NCI-H345 treated with DMSO at 0.1 percent for 48 hours (cell line): ENCODE results near the gene CCDC148.
"Not testable (repeated sequence)": the region's sequence is repeated elsewhere in the genome, so short reads cannot be mapped to it uniquely, and the experiment has no call there.

Experiments used
- DNase-seq: peaks from one replicate; lab custom pipeline; 2025; ENCODE audit not compliant: unreplicated experiment; lab: John Stamatoyannopoulos, UW

The CCDC148 gene

DNA sequence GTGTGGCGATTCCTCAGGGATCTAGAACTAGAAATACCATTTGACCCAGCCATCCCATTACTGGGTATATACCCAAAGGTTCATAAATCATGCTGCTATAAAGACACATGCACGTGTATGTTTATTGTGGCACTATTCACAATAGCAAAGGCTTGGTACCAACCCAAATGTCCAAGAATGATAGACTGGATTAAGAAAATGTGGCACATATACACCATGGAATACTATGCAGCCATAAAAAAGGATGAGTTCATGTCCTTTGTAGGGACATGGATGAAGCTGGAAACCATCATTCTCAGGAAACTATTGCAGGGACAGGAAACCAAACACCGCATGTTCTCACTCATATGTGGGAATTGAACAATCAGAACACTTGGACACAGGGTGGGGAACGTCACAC is 17.5 kb downstream of the CCDC148 start:
- not testable (repeated sequence) for DNase-seq

DNA sequence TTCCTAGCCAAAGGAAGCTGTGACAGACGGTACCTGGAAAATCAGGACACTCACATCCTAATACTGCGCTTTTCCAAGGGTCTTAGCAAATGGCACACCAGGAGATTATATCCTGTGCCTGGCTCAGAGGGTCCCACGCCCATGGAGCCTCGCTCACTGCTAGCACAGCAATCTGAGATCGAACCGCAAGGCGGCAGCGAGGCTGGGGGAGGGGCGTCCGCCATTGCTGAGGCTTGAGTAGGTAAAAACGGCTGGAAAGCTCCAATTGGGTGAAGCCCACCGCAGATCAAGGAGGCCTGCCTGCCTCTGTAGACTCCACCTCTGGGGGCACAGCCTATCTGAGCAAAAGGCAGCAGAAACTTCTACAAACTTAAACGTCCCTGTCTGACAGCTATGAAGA is 22.8 kb downstream of the CCDC148 start:
- not testable (repeated sequence) for DNase-seq

DNA sequence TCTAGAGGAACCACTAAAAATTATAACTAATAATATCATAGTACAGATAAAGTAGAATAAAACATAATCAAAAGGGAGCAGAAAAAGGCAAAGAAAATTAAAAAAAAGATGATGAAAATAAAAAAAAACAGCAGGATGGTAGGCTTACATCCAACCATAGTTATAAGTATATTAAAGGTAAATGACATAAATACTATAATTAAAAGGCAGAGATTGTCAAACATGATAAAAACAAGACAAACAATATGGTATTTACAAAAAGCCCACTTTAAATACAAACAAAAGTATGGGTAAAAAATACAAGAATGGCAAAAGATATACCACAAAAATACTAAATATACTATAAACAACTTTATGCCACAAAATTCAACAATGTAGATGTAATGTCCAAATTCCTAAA is 24.4 kb downstream of the CCDC148 start:
- DNase-seq: no peak

GRCh38 chr2:158414538-158414937 is 42.0 kb downstream of the CCDC148 start:
- DNase-seq: no peak

DNA sequence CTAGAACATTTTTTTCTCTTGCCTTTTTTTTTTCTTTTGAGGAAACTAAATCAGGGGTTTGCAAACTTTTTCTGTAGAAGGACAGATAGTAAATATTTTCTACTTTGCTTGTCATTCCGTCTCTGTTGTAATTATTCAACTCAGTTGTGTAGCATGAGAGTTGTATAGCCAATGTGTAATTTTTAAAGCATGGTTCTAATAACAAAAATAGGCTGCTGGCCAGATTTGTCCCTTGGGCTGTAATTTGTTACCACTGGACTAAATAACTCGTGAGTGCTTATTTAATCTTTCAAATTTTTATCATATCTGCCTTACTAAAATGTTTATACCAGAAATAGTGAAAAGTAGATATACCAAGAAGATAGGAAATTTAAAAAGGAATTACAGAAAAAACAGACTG is 43.0 kb downstream of the CCDC148 start:
- DNase-seq: no peak

GRCh38 chr2:158412206-158412605 is 44.3 kb downstream of the CCDC148 start:
- no peak for DNase-seq

DNA sequence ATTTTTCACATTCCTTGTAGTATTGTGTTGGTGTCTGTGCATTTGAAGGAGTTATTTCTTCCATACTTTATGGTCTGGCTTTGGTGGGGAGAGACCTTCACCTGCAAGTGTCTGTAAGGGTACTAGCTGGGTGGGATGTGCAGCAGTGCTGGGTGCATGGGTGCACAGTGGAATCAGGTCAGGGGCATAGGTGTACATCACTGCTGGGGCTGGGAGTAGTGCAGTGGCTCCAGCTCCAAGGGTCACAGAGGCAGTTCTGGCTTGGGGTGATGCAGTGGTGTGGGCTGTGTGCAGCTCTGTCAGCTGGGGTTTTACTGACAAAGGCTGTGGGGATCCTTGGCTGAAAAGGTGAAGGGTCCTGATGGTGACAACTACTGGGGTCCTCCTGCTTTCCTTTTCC is 44.8 kb downstream of the CCDC148 start:
- DNase-seq: no peak

DNA sequence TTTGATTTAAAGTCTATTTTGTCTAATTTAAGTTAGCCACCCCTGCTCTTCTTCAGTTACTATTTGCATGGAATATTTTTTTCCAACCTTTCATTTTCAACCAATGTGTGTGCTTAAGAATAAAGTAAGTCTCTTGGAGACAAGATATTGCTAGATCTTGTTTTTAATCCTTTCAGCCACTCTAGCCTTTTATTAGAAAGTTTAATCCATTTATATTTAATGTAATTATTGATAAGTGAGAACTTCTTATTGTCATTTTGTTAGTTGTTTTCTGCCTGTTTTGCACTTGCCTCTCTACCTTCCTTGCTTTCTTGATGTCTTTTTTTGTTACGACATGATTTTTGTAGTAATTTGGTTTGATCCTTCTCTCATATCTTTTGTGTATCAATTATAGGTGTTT is 46.4 kb downstream of the CCDC148 start:
- DNase-seq: no peak

DNA sequence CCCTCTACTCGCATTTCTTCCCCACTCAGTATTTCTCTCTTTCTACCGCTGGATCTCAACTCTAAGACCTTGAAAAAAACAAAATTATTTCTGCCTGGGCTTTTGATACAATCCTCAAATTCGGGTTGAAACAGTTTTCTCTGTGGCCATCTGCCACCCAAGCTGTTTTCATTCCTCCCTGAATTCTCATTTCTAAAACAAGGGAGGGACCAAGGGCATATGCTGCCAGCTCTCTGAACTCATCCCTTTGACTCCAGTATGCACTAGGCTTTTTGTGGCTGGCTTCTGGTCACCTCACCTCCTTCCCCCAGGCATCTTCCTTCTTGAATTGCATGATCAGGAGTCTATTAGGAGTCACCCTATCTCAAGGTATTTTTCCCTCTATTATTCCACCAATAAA is 49.5 kb downstream of the CCDC148 start:
- DNase-seq: no peak

GRCh38 chr2:158405341-158405740 is 51.2 kb downstream of the CCDC148 start:
- no peak for DNase-seq

DNA sequence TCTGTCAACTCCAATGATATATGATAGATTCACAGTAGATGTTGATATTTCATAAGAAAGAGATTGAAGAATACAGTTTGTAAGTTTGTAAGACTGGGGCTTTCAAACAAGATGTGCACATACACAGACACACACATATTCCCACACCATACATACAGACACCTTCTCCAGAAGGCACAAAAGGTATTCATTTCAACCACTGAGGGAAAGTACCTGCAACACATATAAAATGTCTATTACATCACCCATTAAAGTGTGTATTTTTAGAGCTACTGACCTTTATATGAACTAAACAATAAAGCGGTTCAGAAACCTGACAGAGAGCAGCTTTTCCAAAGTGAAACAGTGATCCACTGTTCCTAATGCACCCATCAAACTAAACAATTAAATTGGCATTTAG is 53.3 kb downstream of the CCDC148 start:
- no peak for DNase-seq

DNA sequence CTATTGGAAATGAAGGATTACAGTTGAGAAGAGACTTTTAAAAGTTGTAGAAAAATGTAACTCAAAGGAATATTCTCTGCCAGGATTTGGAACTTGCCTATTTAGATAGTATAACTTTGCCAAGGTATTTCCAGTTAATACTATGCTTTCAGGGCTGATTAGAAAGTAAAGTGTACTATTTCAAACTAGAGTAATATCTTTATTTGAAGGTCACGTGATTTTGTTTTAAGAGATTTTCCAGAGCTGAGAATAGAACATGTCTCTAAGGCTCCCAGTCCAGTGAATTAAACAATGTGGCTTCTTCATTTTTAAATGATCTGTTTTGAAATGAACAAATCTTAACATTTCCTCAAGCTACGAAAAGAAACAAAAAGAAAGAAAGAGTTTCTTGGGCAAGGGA is 53.9 kb downstream of the CCDC148 start:
- DNase-seq: no peak

DNA sequence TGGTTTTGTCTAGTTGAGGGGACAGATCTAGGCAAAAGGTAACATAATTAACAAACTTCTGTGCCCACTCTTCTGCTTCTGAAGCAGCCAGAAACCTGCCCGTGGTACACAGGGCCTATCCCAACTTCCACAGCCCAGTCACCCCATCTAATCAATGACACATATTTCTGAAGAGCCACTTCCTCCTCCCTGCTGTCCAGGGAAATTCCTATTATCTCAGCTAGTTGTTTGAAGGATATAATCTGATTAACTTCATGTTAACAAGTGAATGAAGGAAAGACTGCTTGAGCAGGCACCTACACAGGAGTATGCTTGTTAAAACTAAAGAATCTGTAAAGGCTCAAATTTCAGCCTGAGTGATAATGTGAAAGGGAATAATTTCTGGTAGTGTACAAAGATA is 61.4 kb downstream of the CCDC148 start:
- no peak for DNase-seq

DNA sequence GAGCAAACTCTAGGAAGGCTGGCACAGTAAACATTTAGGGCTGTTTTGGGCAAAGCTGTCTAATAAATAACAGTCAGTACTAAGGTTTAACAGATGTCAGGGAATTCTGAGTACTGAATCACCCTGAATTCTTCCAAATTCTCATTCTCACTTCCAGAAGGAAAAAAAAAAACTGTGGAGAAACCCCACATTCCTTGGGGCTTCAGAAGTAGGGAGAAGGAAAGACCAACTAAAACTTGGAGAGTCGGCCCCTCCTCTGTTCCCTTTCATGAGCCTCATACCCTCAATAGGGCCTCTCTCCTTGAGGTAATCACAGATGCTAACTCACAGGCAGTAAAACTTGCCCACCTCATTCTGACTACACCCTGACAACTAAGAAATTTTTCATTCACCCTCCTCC is 62.1 kb downstream of the CCDC148 start:
- no peak for DNase-seq

- no peak for DNase-seq
These were observed 62.7 kb downstream of the CCDC148 start for GRCh38 chr2:158393886-158394285.

DNA sequence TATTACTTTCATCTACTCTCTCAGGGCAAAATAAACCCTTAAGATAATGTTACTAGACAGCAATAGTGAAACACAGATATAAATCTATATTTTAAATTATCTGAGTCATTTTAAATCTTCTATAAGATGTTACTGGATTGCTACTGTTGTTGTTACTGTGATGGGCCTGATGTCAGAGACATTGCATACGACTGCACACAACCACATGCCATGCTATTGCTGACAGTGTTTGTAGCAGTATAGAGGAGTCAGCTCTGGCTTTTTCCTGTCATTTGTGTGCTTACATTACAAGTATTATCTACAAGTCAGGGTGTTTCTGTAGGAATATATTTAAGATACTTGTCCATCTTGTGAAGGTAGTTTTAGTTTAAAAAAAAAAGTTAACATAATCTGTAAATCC is 63.9 kb downstream of the CCDC148 start:
- no peak for DNase-seq

DNA sequence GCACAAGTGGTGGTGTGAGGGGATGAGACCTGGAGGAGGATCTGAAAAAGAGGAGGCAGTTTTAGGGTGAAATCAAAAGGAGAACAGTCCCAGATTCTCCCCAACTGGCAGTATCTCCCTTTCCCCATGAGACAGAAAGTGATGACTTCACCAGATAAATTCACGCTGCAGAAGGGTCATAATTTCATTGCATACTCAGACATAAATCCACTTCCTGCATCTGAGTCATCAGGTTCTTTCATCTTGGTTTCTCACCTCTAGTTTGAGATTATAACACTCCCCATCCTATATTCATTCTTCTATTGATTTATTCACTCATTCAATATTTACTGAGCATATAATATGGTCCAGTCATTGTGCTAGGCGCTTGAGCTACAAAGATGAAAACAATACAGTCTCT is 64.7 kb downstream of the CCDC148 start:
- DNase-seq: no peak

DNA sequence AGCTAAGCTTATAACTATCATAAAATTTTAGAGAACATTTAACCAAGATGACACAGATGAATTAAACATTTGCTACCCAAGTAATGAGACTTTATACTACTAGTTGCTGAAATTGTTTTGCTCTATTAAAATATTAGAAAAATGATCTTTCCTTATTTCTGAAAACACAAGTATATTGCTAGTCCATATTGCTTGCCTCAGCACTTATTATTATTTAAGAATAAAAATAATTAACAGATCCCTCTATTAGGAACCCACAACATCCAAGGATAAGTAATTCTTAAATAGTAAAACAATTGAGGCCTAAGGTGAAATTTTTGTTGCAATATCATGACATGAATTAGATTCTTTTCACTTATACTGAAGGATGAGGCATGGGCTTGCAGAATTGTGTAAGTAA is 65.2 kb downstream of the CCDC148 start:
- no peak for DNase-seq

DNA sequence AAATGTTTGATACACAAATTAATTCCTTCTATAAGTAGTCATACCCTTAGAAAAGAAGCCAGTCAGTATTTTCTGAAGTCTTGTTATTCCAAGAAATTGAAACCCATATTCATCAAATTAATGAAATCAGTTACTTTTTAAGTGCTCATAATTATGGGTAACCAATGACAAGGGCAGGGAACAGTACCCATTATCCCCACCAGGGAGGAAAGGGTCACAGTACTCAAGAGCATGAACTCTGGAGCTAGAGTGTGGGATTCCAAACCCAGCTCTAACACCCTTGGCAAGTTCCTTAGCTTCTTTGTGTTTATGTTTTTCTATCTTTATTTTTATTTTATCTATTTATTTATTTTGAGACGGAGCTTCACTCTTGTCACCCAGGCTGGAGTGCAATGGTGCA is 68.4 kb downstream of the CCDC148 start:
- no peak for DNase-seq

DNA sequence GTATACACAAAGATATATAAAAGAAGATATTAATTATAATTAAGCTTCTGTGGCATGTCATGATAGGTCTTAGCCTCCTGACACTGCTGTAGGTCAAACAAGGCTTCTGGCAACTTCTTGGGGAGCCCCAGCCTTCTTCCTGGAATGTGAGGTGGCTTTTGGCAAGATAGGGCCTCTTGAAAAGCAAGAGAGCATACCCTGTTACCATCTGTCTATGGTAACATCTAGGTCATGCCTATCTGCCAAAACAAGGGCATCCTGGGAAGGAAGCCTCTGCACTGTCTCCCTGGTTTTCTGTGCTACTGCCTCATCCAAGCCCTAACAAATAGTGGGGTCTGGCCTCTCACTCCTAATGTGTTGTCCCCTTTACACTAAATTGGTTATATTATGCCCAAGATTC is 70.9 kb downstream of the CCDC148 start:
- DNase-seq: no peak

GRCh38 chr2:158381978-158382377 is 74.6 kb downstream of the CCDC148 start:
- no peak for DNase-seq

DNA sequence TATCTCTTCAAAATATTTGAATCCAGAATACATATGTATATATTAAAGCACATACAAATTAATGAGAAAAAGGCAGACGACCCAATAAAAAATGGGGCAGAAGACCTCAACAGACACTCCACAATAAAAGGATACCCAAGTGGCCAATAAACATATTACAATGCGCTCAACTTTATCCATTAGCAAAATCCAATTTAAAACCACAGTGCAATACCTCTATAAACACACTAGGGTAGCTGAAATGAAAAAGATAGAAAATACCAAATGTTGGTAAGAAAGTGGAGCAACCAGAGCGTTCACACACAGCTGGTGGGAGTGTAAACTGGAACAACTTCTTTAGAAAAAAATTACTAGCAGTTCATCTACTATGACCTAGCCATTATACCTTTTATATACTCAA is 75.3 kb downstream of the CCDC148 start:
- DNase-seq: no peak

DNA sequence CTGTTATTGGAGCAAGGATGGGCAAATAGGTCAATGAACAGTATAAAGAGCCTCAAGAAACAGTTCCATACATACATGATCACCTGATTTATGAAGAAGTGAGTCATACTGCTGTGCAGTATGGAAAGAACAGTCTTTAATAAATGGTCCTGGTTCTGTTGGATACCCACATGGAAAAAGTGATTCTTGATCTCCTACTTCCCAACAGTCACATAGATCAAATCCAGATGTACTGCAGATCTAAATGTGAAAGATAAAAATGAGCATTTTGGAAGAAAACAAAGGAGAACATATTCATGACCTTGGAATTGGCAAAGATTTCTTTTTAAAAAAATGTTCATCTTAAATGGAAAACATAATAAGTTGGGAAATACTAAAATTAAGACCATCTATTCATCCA is 75.8 kb downstream of the CCDC148 start:
- no peak for DNase-seq

DNA sequence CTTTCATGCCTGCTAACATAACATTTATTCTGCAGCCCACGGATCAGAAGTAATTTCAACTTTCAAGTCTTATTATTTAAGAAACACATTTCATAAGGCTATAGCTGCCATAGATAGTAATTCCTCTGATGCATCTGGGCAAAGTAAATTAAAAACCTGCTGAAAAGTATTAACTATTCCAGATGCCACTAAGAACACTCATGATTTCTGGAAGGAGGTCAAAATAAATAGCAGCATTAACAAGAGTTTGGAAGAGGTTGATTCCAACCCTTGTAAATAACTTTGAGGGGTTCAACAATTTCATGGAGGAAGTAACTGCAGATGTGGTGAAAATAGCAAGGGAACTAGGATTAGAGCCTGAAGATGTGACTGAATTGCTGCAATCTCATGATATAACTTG is 77.6 kb downstream of the CCDC148 start:
- no peak for DNase-seq
